Prostate gland (tissue), 2 donors: Measurements from ENCODE around the gene KIF16B.

ENCODE experiments used
- POLR2A ChIP-seq: fragments of 450-650 bp; IDR thresholded peaks from one replicate; pipeline ENCODE4 v1.6.1; 2016; ENCODE audit warnings: antibody characterized with exemption, mild to moderate bottlenecking
- POLR2AphosphoS5 ChIP-seq: sonication (generic); formaldehyde crosslinking; IDR thresholded peaks from one replicate; pipeline ENCODE4 v1.6.1; 2017; ENCODE audit warnings: antibody characterized with exemption
- TF ChIP-seq, protein P1 (sequence below), 4 experiments: fragments of 200-600 bp in 2 of 4; fragments of 450-650 bp in 2 of 4; sonication (generic) in 2 of 4; IDR thresholded peaks; 1 replicate in 3 of 4; 2 replicates in 1 of 4; pipeline ENCODE4 v1.5.1; 2016 to 2019; ENCODE audit warnings: antibody characterized with exemption in 4 of 4, mild to moderate bottlenecking in 2 of 4, moderate library complexity in 2 of 4

DNA sequence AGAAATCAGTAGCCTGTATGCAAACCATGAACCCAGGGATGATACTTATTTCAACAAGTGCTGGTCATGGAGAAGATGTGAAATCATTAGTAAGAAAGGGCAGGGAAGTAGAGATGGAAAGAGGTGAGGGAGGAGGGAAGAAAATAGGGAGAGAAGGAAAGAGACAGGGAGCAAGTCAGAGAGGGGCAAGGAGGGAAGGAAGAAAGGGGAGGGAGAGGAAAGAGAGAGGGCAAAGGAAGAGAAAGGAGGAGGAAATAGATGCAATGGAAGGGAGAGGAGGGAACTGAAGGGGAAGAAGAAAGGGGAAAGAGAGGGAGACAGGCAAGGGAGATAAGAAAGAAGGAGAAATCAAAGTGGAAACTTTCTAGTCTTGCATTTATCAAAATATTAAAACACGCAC is 195.1 kb downstream of the KIF16B start:
- TF ChIP-seq, protein P1, sequence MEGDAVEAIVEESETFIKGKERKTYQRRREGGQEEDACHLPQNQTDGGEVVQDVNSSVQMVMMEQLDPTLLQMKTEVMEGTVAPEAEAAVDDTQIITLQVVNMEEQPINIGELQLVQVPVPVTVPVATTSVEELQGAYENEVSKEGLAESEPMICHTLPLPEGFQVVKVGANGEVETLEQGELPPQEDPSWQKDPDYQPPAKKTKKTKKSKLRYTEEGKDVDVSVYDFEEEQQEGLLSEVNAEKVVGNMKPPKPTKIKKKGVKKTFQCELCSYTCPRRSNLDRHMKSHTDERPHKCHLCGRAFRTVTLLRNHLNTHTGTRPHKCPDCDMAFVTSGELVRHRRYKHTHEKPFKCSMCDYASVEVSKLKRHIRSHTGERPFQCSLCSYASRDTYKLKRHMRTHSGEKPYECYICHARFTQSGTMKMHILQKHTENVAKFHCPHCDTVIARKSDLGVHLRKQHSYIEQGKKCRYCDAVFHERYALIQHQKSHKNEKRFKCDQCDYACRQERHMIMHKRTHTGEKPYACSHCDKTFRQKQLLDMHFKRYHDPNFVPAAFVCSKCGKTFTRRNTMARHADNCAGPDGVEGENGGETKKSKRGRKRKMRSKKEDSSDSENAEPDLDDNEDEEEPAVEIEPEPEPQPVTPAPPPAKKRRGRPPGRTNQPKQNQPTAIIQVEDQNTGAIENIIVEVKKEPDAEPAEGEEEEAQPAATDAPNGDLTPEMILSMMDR (IDR thresholded peaks at IDR 0.05), result no peak
- TF ChIP-seq POLR2A (no peak), POLR2AphosphoS5 (no peak)
